Subcutaneous adipose tissue (tissue), 4 donors: ENCODE measurements around the gene OSBPL10. TPM values are rescaled to one million over a fixed set of nuclear protein-coding genes. Genes with fewer than 3 reads are reported as not detected.

Experiments used
- CTCF ChIP-seq: fragments of 450-650 bp; IDR thresholded peaks from one replicate; pipeline ENCODE4 v1.5.1; 2016; ENCODE audit warnings: low read depth, mild to moderate bottlenecking, control low read depth, antibody characterized with exemption, moderate library complexity
- total RNA-seq, 4 donors: library from RNA; depleted of rRNA; stranded (reverse); fragments of >200 nt; gene quantifications; one replicate each; pipeline ENCODE4 v1.1.0, GENCODE V29; 2016

OSBPL10 gene
- total RNA-seq, 4 donors from 2014 or later, result 7.3 to 72.7 (median 26.0) TPM

GRCh38 chr3:31858439-31858838 is 122.6 kb downstream of the OSBPL10 start:
- no peak for TF ChIP-seq CTCF

- no peak for TF ChIP-seq CTCF
These were observed 127.5 kb downstream of the OSBPL10 start for GRCh38 chr3:31853580-31853979.

- TF ChIP-seq CTCF, result no peak
These were observed 129.8 kb downstream of the OSBPL10 start for GRCh38 chr3:31851278-31851677.

- TF ChIP-seq CTCF, result no peak
These were observed 132.2 kb downstream of the OSBPL10 start for GRCh38 chr3:31848911-31849310.

- TF ChIP-seq CTCF, result no peak
These were observed 132.8 kb downstream of the OSBPL10 start for GRCh38 chr3:31848163-31848818.

- TF ChIP-seq CTCF, result no peak
These were observed 133.3 kb downstream of the OSBPL10 start for GRCh38 chr3:31847760-31848159.

- TF ChIP-seq CTCF, result no peak
These were observed 139.5 kb downstream of the OSBPL10 start for GRCh38 chr3:31841515-31841914.
